HepG2 (cell line): ENCODE results near the gene UBE2S. TPM values are rescaled to one million over a fixed set of nuclear protein-coding genes. Genes with fewer than 3 reads are reported as not detected.

Experiments
- ATAC-seq: fragments of 200-7000 bp; cut with Tn5 transposase; 3 replicates; pipeline ENCODE4 v1.9.1; 2020; ENCODE audit warnings: mild to moderate bottlenecking, moderate library complexity
- BruUV-seq: library from RNA; stranded (reverse); fragments of 400-500 nt; replicated peaks from 2 replicates; lab custom pipeline; 2021; lab: Mats Ljungman, UMichigan
- CTCF ChIA-PET: fragments of 300-600 bp; formaldehyde crosslinking; extraction: SDS; loops from one replicate; lab custom pipeline; 2021; ENCODE audit warnings: low total read pairs, inconsistent platforms, low intra/inter-chr PET ratio; lab: Yijun Ruan, JAX
- POLR2A ChIA-PET: fragments of 350-600 bp; sonication (Branson Sonifier 250); formaldehyde crosslinking; loops from one replicate; lab custom pipeline; 2020; ENCODE audit warnings: antibody characterized with exemption, inconsistent platforms; lab: Yijun Ruan, JAX
- DNase-seq: peaks from one replicate; pipeline ENCODE4 v3.0.0-alpha.2; 2015; ENCODE audit warnings: low spot score
- FAIRE-seq: peaks from 3 replicates; lab custom pipeline; 2011; peaks lifted over from hg19 to GRCh38; lab: Jason Lieb, UNC
- H2AFZ ChIP-seq: one replicate; pipeline ENCODE4 v1.6.1; 2011; ENCODE audit warnings: low read length, inconsistent platforms
- H3K27ac ChIP-seq: fragments of 300-600 bp; 3 replicates; pipeline ENCODE4 v1.8.0; 2011; ENCODE audit warnings: mixed run types, mild to moderate bottlenecking, mixed read lengths, low read length, inconsistent platforms; ENCODE audit not compliant: insufficient read depth; ENCODE audit errors: extremely low read length
- H3K27me3 ChIP-seq, 2 experiments: fragments of 200-600 bp in 1 of 2; 2 replicates in 1 of 2; 3 replicates in 1 of 2; pipeline versions ENCODE4 v1.6.0 to v1.8.0; 2011; ENCODE audit warnings: low read length in 2 of 2, mild to moderate bottlenecking in 2 of 2, moderate library complexity in 2 of 2, inconsistent platforms in 1 of 2; ENCODE audit not compliant: insufficient read depth in 2 of 2, control insufficient read depth in 1 of 2
- H3K36me3 ChIP-seq, 2 experiments: fragments of 200-600 bp in 1 of 2; replicated peaks in 1 of 2; 2 replicates in 1 of 2; 3 replicates in 1 of 2; pipeline versions ENCODE4 v1.5.1 to v1.8.0; 2011; ENCODE audit warnings: low read length in 2 of 2, inconsistent platforms in 1 of 2; ENCODE audit not compliant: insufficient read depth in 2 of 2, control insufficient read depth in 1 of 2
- H3K4me1 ChIP-seq: 2 replicates; pipeline ENCODE4 v1.5.1; 2012; ENCODE audit warnings: low read length, inconsistent platforms; ENCODE audit not compliant: insufficient read depth
- H3K4me2 ChIP-seq: 2 replicates; pipeline ENCODE4 v1.6.0; 2011; ENCODE audit warnings: low read depth, low read length, inconsistent platforms
- H3K4me3 ChIP-seq, 3 experiments: fragments of 200-600 bp in 1 of 3; sonication (generic), shearing (Covaris generic) in 1 of 3; replicated peaks in 1 of 3; 2 replicates each; pipeline ENCODE4 v1.5.1; 2011 to 2016; ENCODE audit warnings: low read length in 3 of 3, inconsistent platforms in 2 of 3, low read depth in 2 of 3, mild to moderate bottlenecking in 2 of 3, control low read depth in 1 of 3, mixed read lengths in 1 of 3; ENCODE audit not compliant: insufficient read depth in 1 of 3
- H3K79me2 ChIP-seq: one replicate; pipeline ENCODE4 v1.6.1; 2011; ENCODE audit warnings: low read length, inconsistent platforms; ENCODE audit not compliant: insufficient read depth
- H3K9ac ChIP-seq: 2 replicates; pipeline ENCODE4 v1.6.0; 2011; ENCODE audit warnings: mild to moderate bottlenecking, low read depth, low read length, inconsistent platforms; ENCODE audit not compliant: insufficient read depth
- H3K9me3 ChIP-seq: 2 replicates; pipeline ENCODE4 v1.5.1; 2012; ENCODE audit warnings: mild to moderate bottlenecking, low read length
- H4K20me1 ChIP-seq: 2 replicates; pipeline ENCODE4 v1.6.0; 2011; ENCODE audit warnings: inconsistent platforms, mild to moderate bottlenecking, low read length, moderate library complexity; ENCODE audit not compliant: insufficient read depth
- EP300 ChIP-seq, 3 experiments: sonication (generic) in 1 of 3; formaldehyde crosslinking in 1 of 3; IDR thresholded peaks; 2 replicates each; pipeline versions ENCODE4 v1.5.1 to v1.6.1; 2011 to 2020; ENCODE audit warnings: low read depth in 2 of 3, low read length in 2 of 3, borderline replicate concordance in 1 of 3, improper control_type of control experiment in 1 of 3, mild to moderate bottlenecking in 1 of 3, missing genetic modification reagents in 1 of 3, moderate library complexity in 1 of 3
- TCF7 ChIP-seq: sonication (generic); IDR thresholded peaks from 2 replicates; pipeline ENCODE4 v1.6.1; 2016; ENCODE audit warnings: antibody characterized with exemption, low read depth
- TOPORS ChIP-seq: sonication (generic); formaldehyde crosslinking; IDR thresholded peaks from 2 replicates; pipeline ENCODE4 v1.8.0; 2023; ENCODE audit warnings: mild to moderate bottlenecking, missing genetic modification reagents
- ZIK1 ChIP-seq: sonication (generic); formaldehyde crosslinking; IDR thresholded peaks from 2 replicates; pipeline ENCODE4 v1.5.0; 2020; ENCODE audit warnings: mild to moderate bottlenecking, low read depth, missing genetic modification reagents, borderline replicate concordance
- ZNF282 ChIP-seq: fragments of 450-650 bp; IDR thresholded peaks from 2 replicates; pipeline ENCODE4 v1.6.1; 2018; ENCODE audit not compliant: partially characterized antibody
- ZNF577 ChIP-seq: sonication (generic); formaldehyde crosslinking; IDR thresholded peaks from 2 replicates; pipeline ENCODE4 v1.4.0; 2020; ENCODE audit warnings: mild to moderate bottlenecking, low read depth, missing genetic modification reagents, borderline replicate concordance
- ZNF644 ChIP-seq: IDR thresholded peaks from 2 replicates; pipeline ENCODE4 v1.6.1; 2016; ENCODE audit warnings: low read depth
- ZNF766 ChIP-seq: sonication (generic); formaldehyde crosslinking; IDR thresholded peaks from 2 replicates; pipeline ENCODE4 v1.5.0; 2020; ENCODE audit warnings: missing genetic modification reagents, borderline replicate concordance
- WGBS: methylation state at CpG from one replicate; pipeline ENCODE4 v1.1.6; 2017; ENCODE audit warnings: low lambda C conversion rate; 5-methylcytosine and 5-hydroxymethylcytosine counted together
- in situ Hi-C: cut with HindIII; loops from 2 replicates; pipeline ENCODE4 v1.10.0; 2017; ENCODE audit warnings: low pct_unique_long_range_greater_than_20kb; ENCODE audit not compliant: extremely low pct_ligation_motif_present
- intact Hi-C: fragments of 100-400 bp; cut with micrococcal nuclease; formaldehyde crosslinking; loops from one replicate; pipeline ENCODE4 v1.10.0; 2022; ENCODE audit not compliant: unreplicated experiment
- polyA plus RNA-seq, 8 experiments: library from polyadenylated mRNA; depleted of rRNA in 3 of 8; stranded (reverse) in 7 of 8; unstranded in 1 of 8; fragments of >200 nt; fragmentation: Illumina TruSeq in 4 of 8; extraction: Trizol in 4 of 8; gene quantifications; 2 replicates each; pipeline versions ENCODE4 v1.2.1 to v1.2.3, GENCODE V29; 2011 to 2016; ENCODE audit warnings: low read depth in 4 of 8, missing spikeins in 1 of 8, mixed read lengths in 1 of 8; ENCODE audit not compliant: insufficient read depth in 1 of 8
- total RNA-seq, 5 experiments: library from RNA; depleted of rRNA; stranded (reverse); fragments of >200 nt; fragmentation: Illumina TruSeq; extraction: Trizol; gene quantifications; 2 replicates each; pipeline ENCODE4 v1.2.3, GENCODE V29; 2016; ENCODE audit warnings: low read depth in 1 of 5
- TF ChIP-seq, protein P1 (sequence below): sonication (generic); formaldehyde crosslinking; IDR thresholded peaks from 2 replicates; pipeline ENCODE4 v1.5.0; 2020; ENCODE audit warnings: missing genetic modification reagents, mild to moderate bottlenecking, borderline replicate concordance
- TF ChIP-seq, protein P2 (sequence below): sonication (generic); formaldehyde crosslinking; IDR thresholded peaks from 2 replicates; pipeline ENCODE4 v1.4.0; 2020; ENCODE audit warnings: missing genetic modification reagents, borderline replicate concordance
- TF ChIP-seq, protein P3 (sequence below): sonication (generic); formaldehyde crosslinking; IDR thresholded peaks from 2 replicates; pipeline ENCODE4 v1.5.1; 2020; ENCODE audit warnings: mild to moderate bottlenecking, moderate library complexity, missing genetic modification reagents
- TF ChIP-seq, protein P4 (sequence below): sonication (generic); formaldehyde crosslinking; IDR thresholded peaks from 2 replicates; pipeline ENCODE4 v1.5.0; 2020; ENCODE audit warnings: missing genetic modification reagents

UBE2S gene
- total and polyA plus RNA-seq, 2 of the 13 experiments (the other 11 are each of a cell fraction or from before 2014, with no cell fraction given), result 32.2 to 39.3 TPM

DNA sequence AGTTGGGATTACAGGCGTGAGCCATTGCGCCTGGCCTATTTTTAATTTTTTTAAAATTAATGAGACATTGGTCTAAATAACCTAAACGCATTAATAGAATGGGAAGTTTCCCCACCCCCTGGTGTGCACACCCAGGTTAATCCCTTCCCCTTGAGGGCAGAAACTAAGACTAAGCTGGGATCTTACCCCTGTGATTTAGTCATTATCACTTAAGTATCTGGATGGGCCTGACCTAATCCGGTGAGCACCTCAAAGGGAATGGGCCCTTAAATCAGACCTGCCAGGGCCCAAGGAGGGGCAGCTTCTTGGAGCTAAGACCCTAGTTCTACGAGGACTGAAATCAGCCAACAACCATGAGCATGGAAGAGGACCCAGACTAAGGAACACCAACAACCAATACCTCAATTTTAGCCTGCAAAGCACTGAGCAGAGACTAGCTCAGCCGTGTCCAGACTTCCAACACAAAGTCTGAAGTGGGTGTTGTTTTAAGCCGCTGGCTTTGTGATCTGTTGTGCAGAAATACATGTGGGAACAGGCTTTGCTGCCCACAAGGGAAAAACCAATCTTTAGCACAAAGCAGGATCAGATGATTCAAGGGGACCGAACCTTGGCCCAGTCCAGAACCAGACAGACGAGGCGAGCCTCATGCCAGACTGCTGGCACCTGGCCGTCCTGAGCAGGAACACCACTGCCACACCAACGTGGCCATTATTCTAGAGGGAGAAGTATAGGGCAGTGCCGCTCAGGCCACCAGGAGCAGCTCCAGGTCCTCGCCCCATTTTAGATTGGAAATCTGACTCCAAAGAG is 7.1 kb downstream of the UBE2S start:
- DNase-seq (no peak), FAIRE-seq (no peak), ATAC-seq (no peak)
- peaks cover 1% of the 10 kb centered on the region for H3K79me2 ChIP-seq
- H3K27ac ChIP-seq, result no peak overlapping the region
- no peak overlapping the region for H3K4me3 ChIP-seq
- no peaks in the 10 kb centered on the region for H3K9me3 ChIP-seq
- H3K9ac ChIP-seq, result no peak overlapping the region
- ChIA-PET POLR2A (interaction anchor here (0.7 to 1.4 kb wide), 3 partner anchors 12 to 67 kb away, joined by 3 read pairs; partner anchors contain the start of gene KMT5C), CTCF (no interaction called here)
- H3K27me3 ChIP-seq, result no peaks in the 10 kb centered on the region
- H4K20me1 ChIP-seq, result no peaks in the 10 kb centered on the region
- peaks cover 2% of the 10 kb centered on the region for H3K4me1 ChIP-seq
- peaks cover 6 to 24% of the 10 kb centered on the region in 2 experiments; a peak in 4 of 5 replicates for H3K36me3 ChIP-seq
- TF ChIP-seq ZIK1 (CRISPR knock-in tag) (no peak), TCF7 (no peak), ZNF282 (no peak), TOPORS (no peak), EP300 (IDR thresholded peaks at IDR 0.05; ENCODE audit: low read depth in 2 of 2, low read length in 2 of 2) (no peak), EP300 (CRISPR knock-in tag; IDR thresholded peaks at IDR 0.05; ENCODE audit: borderline replicate concordance) (no peak), ZNF577 (no peak), ZNF766 (CRISPR knock-in tag) (no peak), ZNF644 (CRISPR knock-in tag) (no peak)
- TF ChIP-seq, protein P1, sequence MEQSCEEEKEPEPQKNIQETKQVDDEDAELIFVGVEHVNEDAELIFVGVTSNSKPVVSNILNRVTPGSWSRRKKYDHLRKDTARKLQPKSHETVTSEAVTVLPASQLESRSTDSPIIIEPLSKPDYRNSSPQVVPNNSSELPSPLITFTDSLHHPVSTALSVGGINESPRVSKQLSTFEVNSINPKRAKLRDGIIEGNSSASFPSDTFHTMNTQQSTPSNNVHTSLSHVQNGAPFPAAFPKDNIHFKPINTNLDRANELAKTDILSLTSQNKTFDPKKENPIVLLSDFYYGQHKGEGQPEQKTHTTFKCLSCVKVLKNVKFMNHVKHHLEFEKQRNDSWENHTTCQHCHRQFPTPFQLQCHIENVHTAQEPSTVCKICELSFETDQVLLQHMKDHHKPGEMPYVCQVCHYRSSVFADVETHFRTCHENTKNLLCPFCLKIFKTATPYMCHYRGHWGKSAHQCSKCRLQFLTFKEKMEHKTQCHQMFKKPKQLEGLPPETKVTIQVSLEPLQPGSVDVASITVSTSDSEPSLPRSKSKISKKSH (CRISPR knock-in tag), result no peak
- TF ChIP-seq, protein P2, sequence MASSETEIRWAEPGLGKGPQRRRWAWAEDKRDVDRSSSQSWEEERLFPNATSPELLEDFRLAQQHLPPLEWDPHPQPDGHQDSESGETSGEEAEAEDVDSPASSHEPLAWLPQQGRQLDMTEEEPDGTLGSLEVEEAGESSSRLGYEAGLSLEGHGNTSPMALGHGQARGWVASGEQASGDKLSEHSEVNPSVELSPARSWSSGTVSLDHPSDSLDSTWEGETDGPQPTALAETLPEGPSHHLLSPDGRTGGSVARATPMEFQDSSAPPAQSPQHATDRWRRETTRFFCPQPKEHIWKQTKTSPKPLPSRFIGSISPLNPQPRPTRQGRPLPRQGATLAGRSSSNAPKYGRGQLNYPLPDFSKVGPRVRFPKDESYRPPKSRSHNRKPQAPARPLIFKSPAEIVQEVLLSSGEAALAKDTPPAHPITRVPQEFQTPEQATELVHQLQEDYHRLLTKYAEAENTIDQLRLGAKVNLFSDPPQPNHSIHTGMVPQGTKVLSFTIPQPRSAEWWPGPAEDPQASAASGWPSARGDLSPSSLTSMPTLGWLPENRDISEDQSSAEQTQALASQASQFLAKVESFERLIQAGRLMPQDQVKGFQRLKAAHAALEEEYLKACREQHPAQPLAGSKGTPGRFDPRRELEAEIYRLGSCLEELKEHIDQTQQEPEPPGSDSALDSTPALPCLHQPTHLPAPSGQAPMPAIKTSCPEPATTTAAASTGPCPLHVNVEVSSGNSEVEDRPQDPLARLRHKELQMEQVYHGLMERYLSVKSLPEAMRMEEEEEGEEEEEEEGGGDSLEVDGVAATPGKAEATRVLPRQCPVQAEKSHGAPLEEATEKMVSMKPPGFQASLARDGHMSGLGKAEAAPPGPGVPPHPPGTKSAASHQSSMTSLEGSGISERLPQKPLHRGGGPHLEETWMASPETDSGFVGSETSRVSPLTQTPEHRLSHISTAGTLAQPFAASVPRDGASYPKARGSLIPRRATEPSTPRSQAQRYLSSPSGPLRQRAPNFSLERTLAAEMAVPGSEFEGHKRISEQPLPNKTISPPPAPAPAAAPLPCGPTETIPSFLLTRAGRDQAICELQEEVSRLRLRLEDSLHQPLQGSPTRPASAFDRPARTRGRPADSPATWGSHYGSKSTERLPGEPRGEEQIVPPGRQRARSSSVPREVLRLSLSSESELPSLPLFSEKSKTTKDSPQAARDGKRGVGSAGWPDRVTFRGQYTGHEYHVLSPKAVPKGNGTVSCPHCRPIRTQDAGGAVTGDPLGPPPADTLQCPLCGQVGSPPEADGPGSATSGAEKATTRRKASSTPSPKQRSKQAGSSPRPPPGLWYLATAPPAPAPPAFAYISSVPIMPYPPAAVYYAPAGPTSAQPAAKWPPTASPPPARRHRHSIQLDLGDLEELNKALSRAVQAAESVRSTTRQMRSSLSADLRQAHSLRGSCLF, result no peak
- TF ChIP-seq, protein P3, sequence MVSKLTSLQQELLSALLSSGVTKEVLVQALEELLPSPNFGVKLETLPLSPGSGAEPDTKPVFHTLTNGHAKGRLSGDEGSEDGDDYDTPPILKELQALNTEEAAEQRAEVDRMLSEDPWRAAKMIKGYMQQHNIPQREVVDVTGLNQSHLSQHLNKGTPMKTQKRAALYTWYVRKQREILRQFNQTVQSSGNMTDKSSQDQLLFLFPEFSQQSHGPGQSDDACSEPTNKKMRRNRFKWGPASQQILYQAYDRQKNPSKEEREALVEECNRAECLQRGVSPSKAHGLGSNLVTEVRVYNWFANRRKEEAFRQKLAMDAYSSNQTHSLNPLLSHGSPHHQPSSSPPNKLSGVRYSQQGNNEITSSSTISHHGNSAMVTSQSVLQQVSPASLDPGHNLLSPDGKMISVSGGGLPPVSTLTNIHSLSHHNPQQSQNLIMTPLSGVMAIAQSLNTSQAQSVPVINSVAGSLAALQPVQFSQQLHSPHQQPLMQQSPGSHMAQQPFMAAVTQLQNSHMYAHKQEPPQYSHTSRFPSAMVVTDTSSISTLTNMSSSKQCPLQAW (CRISPR knock-in tag), result no peak
- TF ChIP-seq, protein P4, sequence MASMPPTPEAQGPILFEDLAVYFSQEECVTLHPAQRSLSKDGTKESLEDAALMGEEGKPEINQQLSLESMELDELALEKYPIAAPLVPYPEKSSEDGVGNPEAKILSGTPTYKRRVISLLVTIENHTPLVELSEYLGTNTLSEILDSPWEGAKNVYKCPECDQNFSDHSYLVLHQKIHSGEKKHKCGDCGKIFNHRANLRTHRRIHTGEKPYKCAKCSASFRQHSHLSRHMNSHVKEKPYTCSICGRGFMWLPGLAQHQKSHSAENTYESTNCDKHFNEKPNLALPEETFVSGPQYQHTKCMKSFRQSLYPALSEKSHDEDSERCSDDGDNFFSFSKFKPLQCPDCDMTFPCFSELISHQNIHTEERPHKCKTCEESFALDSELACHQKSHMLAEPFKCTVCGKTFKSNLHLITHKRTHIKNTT, result no peak
- WGBS, result 97% methylated on average over 11 of the region's 14 CpGs
- no peak overlapping the region for H3K4me2 ChIP-seq
- intact Hi-C loops (no loop called here), in situ Hi-C loops (no loop called here)
- H2AFZ ChIP-seq, result no peak overlapping the region
- no TSS peak for BruUV-seq
